GM12878 (cell line): ENCODE data around the gene IKZF1. TPM values are rescaled to one million over a fixed set of nuclear protein-coding genes. Genes with fewer than 3 reads are reported as not detected.

Experiments used
- ATF7 ChIP-seq: fragments of 450-650 bp; IDR thresholded peaks from 2 replicates; pipeline ENCODE4 v1.6.1; 2016; ENCODE audit warnings: low read depth, mild to moderate bottlenecking
- BHLHE40 ChIP-seq, 2 experiments: fragments of 450-650 bp in 1 of 2; IDR thresholded peaks; 2 replicates each; pipeline ENCODE4 v1.6.1; 2011 to 2017; ENCODE audit warnings: low read depth in 2 of 2, borderline replicate concordance in 1 of 2, improper control_type of control experiment in 1 of 2, low read length in 1 of 2, mild to moderate bottlenecking in 1 of 2
- BMI1 ChIP-seq: fragments of 450-650 bp; IDR thresholded peaks from 2 replicates; pipeline ENCODE4 v1.6.1; 2016; ENCODE audit warnings: mild to moderate bottlenecking, moderate library complexity, borderline replicate concordance
- BRCA1 ChIP-seq: IDR thresholded peaks from 2 replicates; pipeline ENCODE4 v1.6.1; 2011; ENCODE audit warnings: low read depth, low read length, improper control_type of control experiment
- CHD4 ChIP-seq: fragments of 200-600 bp; sonication (generic); IDR thresholded peaks from 2 replicates; pipeline ENCODE4 v1.6.1; 2016; ENCODE audit warnings: mild to moderate bottlenecking
- CREM ChIP-seq: IDR thresholded peaks from 2 replicates; pipeline ENCODE4 v1.6.1; 2014; ENCODE audit warnings: antibody characterized with exemption, low read depth
- EED ChIP-seq: sonication (generic); IDR thresholded peaks from 2 replicates; pipeline ENCODE4 v1.6.1; 2016; ENCODE audit warnings: antibody characterized with exemption, low read depth
- ESRRA ChIP-seq: IDR thresholded peaks from 2 replicates; pipeline ENCODE4 v1.6.1; 2012; ENCODE audit warnings: mild to moderate bottlenecking, low read length, improper control_type of control experiment
- FOXK2 ChIP-seq: fragments of 450-650 bp; IDR thresholded peaks from 2 replicates; pipeline ENCODE4 v1.6.1; 2017; ENCODE audit warnings: mild to moderate bottlenecking, moderate library complexity
- GATAD2B ChIP-seq: fragments of 450-650 bp; conservative IDR thresholded peaks from 2 replicates; pipeline ENCODE4 v1.6.1; 2017; ENCODE audit warnings: low read depth, mild to moderate bottlenecking, moderate library complexity
- IKZF2 ChIP-seq, 2 experiments: fragments of 450-650 bp; IDR thresholded peaks; 2 replicates each; pipeline ENCODE4 v1.6.1; 2017; ENCODE audit warnings: mild to moderate bottlenecking in 2 of 2, moderate library complexity in 2 of 2
- IRF4 ChIP-seq: IDR thresholded peaks from 2 replicates; pipeline ENCODE4 v1.6.1; 2011; ENCODE audit warnings: low read depth, low read length
- KDM1A ChIP-seq: fragments of 200-600 bp; sonication (generic); IDR thresholded peaks from 2 replicates; pipeline ENCODE4 v1.6.1; 2016; ENCODE audit warnings: borderline replicate concordance
- LARP7 ChIP-seq: fragments of 450-650 bp; IDR thresholded peaks from 2 replicates; pipeline ENCODE4 v1.6.1; 2017; ENCODE audit warnings: mild to moderate bottlenecking
- RAD21 ChIP-seq: IDR thresholded peaks from 2 replicates; pipeline ENCODE4 v1.6.1; 2011; ENCODE audit warnings: mild to moderate bottlenecking, low read depth, low read length, moderate library complexity; ENCODE audit not compliant: insufficient read depth
- RFX5 ChIP-seq: IDR thresholded peaks from 2 replicates; pipeline ENCODE4 v1.6.1; 2011; ENCODE audit warnings: low read depth, low read length, improper control_type of control experiment
- SUPT20H ChIP-seq: IDR thresholded peaks from 2 replicates; pipeline ENCODE4 v1.6.1; 2011; ENCODE audit warnings: low read depth, mild to moderate bottlenecking, low read length, moderate library complexity, borderline replicate concordance; ENCODE audit not compliant: control insufficient read depth
- TAF1 ChIP-seq: IDR thresholded peaks from 2 replicates; pipeline ENCODE4 v1.6.1; 2011; ENCODE audit warnings: mild to moderate bottlenecking, low read depth, low read length, borderline replicate concordance
- TCF12 ChIP-seq: IDR thresholded peaks from 2 replicates; pipeline ENCODE4 v1.6.1; 2011; ENCODE audit warnings: low read depth, mild to moderate bottlenecking, low read length
- YY1 ChIP-seq: IDR thresholded peaks from 2 replicates; pipeline ENCODE4 v1.6.1; 2011; ENCODE audit warnings: low read depth, mild to moderate bottlenecking, low read length
- ZNF207 ChIP-seq: fragments of 450-650 bp; IDR thresholded peaks from 2 replicates; pipeline ENCODE4 v1.6.1; 2014; ENCODE audit warnings: antibody characterized with exemption, mild to moderate bottlenecking, borderline replicate concordance
- ZNF384 ChIP-seq: IDR thresholded peaks from 2 replicates; pipeline ENCODE4 v1.6.1; 2012; ENCODE audit warnings: low read depth, mild to moderate bottlenecking, low read length, improper control_type of control experiment, borderline replicate concordance
- polyA plus RNA-seq, 11 experiments: library from polyadenylated mRNA; depleted of rRNA in 4 of 11; unstranded in 6 of 11; stranded (reverse) in 5 of 11; fragments of >200 nt; fragmentation: Nextera tagmentation in 4 of 11; fragmentation: Illumina TruSeq in 1 of 11; extraction: Ambion mirVana in 4 of 11; extraction: Trizol in 1 of 11; gene quantifications; 1 replicate in 1 of 11; 2 replicates in 10 of 11; pipeline versions ENCODE4 v1.2.1 to v1.2.3, GENCODE V29; 2011 to 2016; ENCODE audit warnings: inconsistent platforms in 2 of 11, missing spikeins in 2 of 11, low read depth in 1 of 11
- total RNA-seq, 4 experiments: library from RNA; depleted of rRNA in 3 of 4; stranded (reverse); fragments of >200 nt in 3 of 4; fragmentation: Illumina TruSeq in 1 of 4; extraction: Trizol in 1 of 4; gene quantifications; 2 replicates each; pipeline versions ENCODE4 v1.2.1 to v1.2.3, GENCODE V29; 2013 to 2021
- TF ChIP-seq, protein P1 (sequence below): fragments of 450-650 bp; IDR thresholded peaks from 2 replicates; pipeline ENCODE4 v1.6.1; 2018; ENCODE audit warnings: mild to moderate bottlenecking, low read depth, moderate library complexity; ENCODE audit not compliant: partially characterized antibody
- TF ChIP-seq, protein P2 (sequence below): IDR thresholded peaks from 2 replicates; pipeline ENCODE4 v1.6.1; 2012; ENCODE audit warnings: low read depth, low read length, improper control_type of control experiment
- TF ChIP-seq, protein P3 (sequence below): fragments of 450-650 bp; IDR thresholded peaks from 2 replicates; pipeline ENCODE4 v1.6.1; 2017; ENCODE audit warnings: mild to moderate bottlenecking, moderate library complexity

The IKZF1 gene
- total and polyA plus RNA-seq, 10 of the 15 experiments (the other 5 are each of a cell fraction or from before 2014, with no cell fraction given): 27.2 to 125 (median 71.6) TPM

GRCh38 chr7:50270531-50271018, 33.9 kb upstream of the IKZF1 start (continued):
- TF ChIP-seq, protein P1, sequence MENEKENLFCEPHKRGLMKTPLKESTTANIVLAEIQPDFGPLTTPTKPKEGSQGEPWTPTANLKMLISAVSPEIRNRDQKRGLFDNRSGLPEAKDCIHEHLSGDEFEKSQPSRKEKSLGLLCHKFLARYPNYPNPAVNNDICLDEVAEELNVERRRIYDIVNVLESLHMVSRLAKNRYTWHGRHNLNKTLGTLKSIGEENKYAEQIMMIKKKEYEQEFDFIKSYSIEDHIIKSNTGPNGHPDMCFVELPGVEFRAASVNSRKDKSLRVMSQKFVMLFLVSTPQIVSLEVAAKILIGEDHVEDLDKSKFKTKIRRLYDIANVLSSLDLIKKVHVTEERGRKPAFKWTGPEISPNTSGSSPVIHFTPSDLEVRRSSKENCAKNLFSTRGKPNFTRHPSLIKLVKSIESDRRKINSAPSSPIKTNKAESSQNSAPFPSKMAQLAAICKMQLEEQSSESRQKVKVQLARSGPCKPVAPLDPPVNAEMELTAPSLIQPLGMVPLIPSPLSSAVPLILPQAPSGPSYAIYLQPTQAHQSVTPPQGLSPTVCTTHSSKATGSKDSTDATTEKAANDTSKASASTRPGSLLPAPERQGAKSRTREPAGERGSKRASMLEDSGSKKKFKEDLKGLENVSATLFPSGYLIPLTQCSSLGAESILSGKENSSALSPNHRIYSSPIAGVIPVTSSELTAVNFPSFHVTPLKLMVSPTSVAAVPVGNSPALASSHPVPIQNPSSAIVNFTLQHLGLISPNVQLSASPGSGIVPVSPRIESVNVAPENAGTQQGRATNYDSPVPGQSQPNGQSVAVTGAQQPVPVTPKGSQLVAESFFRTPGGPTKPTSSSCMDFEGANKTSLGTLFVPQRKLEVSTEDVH: no peak
- no peak for TF ChIP-seq ZNF384
- TF ChIP-seq RFX5: no peak
- TF ChIP-seq BMI1: peak; percentile 62; the same call in 1 of the 2 replicates
- TF ChIP-seq BRCA1: no peak
- TF ChIP-seq, protein P2, sequence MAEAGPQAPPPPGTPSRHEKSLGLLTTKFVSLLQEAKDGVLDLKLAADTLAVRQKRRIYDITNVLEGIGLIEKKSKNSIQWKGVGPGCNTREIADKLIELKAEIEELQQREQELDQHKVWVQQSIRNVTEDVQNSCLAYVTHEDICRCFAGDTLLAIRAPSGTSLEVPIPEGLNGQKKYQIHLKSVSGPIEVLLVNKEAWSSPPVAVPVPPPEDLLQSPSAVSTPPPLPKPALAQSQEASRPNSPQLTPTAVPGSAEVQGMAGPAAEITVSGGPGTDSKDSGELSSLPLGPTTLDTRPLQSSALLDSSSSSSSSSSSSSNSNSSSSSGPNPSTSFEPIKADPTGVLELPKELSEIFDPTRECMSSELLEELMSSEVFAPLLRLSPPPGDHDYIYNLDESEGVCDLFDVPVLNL: no peak
- TF ChIP-seq RAD21: no peak
- no peak for TF ChIP-seq KDM1A
- TF ChIP-seq CHD4: no peak
- TF ChIP-seq LARP7: 0 out of 2 replicates have a peak, but pooled peaks have one; percentile 49
- TF ChIP-seq BHLHE40 (IDR thresholded peaks at IDR 0.05; ENCODE audit: borderline replicate concordance in 1 of 2, low read depth in 2 of 2, low read length in 1 of 2): peak; percentile 93 to 96
- TF ChIP-seq CREM: peak; percentile 46; the same call in 1 of the 2 replicates
- peak; percentile 79; the same call in 1 of the 2 replicates for TF ChIP-seq TCF12
- peak; percentile 65; the same call in 1 of the 2 replicates for TF ChIP-seq GATAD2B
- TF ChIP-seq, protein P3, sequence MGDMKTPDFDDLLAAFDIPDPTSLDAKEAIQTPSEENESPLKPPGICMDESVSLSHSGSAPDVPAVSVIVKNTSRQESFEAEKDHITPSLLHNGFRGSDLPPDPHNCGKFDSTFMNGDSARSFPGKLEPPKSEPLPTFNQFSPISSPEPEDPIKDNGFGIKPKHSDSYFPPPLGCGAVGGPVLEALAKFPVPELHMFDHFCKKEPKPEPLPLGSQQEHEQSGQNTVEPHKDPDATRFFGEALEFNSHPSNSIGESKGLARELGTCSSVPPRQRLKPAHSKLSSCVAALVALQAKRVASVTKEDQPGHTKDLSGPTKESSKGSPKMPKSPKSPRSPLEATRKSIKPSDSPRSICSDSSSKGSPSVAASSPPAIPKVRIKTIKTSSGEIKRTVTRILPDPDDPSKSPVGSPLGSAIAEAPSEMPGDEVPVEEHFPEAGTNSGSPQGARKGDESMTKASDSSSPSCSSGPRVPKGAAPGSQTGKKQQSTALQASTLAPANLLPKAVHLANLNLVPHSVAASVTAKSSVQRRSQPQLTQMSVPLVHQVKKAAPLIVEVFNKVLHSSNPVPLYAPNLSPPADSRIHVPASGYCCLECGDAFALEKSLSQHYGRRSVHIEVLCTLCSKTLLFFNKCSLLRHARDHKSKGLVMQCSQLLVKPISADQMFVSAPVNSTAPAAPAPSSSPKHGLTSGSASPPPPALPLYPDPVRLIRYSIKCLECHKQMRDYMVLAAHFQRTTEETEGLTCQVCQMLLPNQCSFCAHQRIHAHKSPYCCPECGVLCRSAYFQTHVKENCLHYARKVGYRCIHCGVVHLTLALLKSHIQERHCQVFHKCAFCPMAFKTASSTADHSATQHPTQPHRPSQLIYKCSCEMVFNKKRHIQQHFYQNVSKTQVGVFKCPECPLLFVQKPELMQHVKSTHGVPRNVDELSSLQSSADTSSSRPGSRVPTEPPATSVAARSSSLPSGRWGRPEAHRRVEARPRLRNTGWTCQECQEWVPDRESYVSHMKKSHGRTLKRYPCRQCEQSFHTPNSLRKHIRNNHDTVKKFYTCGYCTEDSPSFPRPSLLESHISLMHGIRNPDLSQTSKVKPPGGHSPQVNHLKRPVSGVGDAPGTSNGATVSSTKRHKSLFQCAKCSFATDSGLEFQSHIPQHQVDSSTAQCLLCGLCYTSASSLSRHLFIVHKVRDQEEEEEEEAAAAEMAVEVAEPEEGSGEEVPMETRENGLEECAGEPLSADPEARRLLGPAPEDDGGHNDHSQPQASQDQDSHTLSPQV: no peak
- no peak for TF ChIP-seq TAF1
- TF ChIP-seq SUPT20H: no peak
- peak; percentile 58; the same call in 1 of the 2 replicates for TF ChIP-seq ATF7
- TF ChIP-seq ESRRA: no peak
- no peak for TF ChIP-seq FOXK2
- peak; percentile 34; the same call in 1 of the 2 replicates for TF ChIP-seq ZNF207
- peak; percentile 95 to 96 for TF ChIP-seq IKZF2 (IDR thresholded peaks at IDR 0.05)
- TF ChIP-seq IRF4: peak; percentile 47; the same call in 1 of the 2 replicates
- no peak; the same call in 1 of the 2 replicates for TF ChIP-seq YY1
- TF ChIP-seq EED: peak; percentile 91
